Mesenchymal stem cell (in vitro differentiated cells and primary cell): Measurements from ENCODE around the gene ARL4A.

Experiments used
- DNase-seq: peaks from one replicate; pipeline ENCODE4 v3.0.0-alpha.2; 2013
- H2AFZ ChIP-seq: one replicate; pipeline ENCODE4 v1.6.1; 2013; ENCODE audit warnings: low read depth, mild to moderate bottlenecking, control low read depth, inconsistent platforms, low read length, moderate library complexity
- H2AK5ac ChIP-seq: 2 replicates; pipeline ENCODE4 v1.6.1; 2013; ENCODE audit warnings: low read length, moderate library complexity, mild to moderate bottlenecking, inconsistent platforms; ENCODE audit not compliant: severe bottlenecking
- H2BK120ac ChIP-seq: one replicate; pipeline ENCODE4 v1.6.1; 2013; ENCODE audit warnings: low read depth, mild to moderate bottlenecking, inconsistent platforms, low read length, moderate library complexity
- H2BK12ac ChIP-seq, 2 experiments: one replicate each; pipeline ENCODE4 v1.6.1; 2013; ENCODE audit warnings: inconsistent platforms in 2 of 2, low read length in 2 of 2, mild to moderate bottlenecking in 2 of 2, moderate library complexity in 2 of 2, control low read depth in 1 of 2
- H2BK15ac ChIP-seq: one replicate; pipeline ENCODE4 v1.6.1; 2013; ENCODE audit warnings: mild to moderate bottlenecking, low read depth, inconsistent platforms; ENCODE audit not compliant: poor library complexity, severe bottlenecking
- H2BK5ac ChIP-seq: 2 replicates; pipeline ENCODE4 v1.6.1; 2013; ENCODE audit warnings: low read depth, mild to moderate bottlenecking, low read length, control low read depth, inconsistent platforms; ENCODE audit not compliant: poor library complexity, severe bottlenecking
- H3K14ac ChIP-seq, 2 experiments: one replicate each; pipeline ENCODE4 v1.6.1; 2013; ENCODE audit warnings: inconsistent platforms in 2 of 2, low read length in 2 of 2, control low read depth in 1 of 2, mild to moderate bottlenecking in 1 of 2, moderate library complexity in 1 of 2
- H3K18ac ChIP-seq, 2 experiments: one replicate each; pipeline ENCODE4 v1.6.1; 2013; ENCODE audit warnings: inconsistent platforms in 2 of 2, low read length in 2 of 2, control low read depth in 1 of 2, low read depth in 1 of 2, mild to moderate bottlenecking in 1 of 2
- H3K23ac ChIP-seq, 2 experiments: one replicate each; pipeline ENCODE4 v1.6.1; 2013; ENCODE audit warnings: inconsistent platforms in 2 of 2, low read length in 2 of 2, mild to moderate bottlenecking in 2 of 2, moderate library complexity in 2 of 2, control low read depth in 1 of 2
- H3K27ac ChIP-seq: 2 replicates; pipeline ENCODE4 v1.5.1; 2013; ENCODE audit warnings: mild to moderate bottlenecking, moderate library complexity, low read length, control low read depth, inconsistent platforms; ENCODE audit not compliant: poor library complexity, severe bottlenecking
- H3K27me3 ChIP-seq, 2 experiments: 2 replicates each; pipeline versions ENCODE4 v1.6.1 to v1.7.0; 2013; ENCODE audit warnings: low read length in 2 of 2, mild to moderate bottlenecking in 2 of 2, moderate library complexity in 2 of 2, control low read depth in 1 of 2, inconsistent platforms in 1 of 2; ENCODE audit not compliant: control insufficient read depth in 1 of 2, insufficient read depth in 1 of 2
- H3K36me3 ChIP-seq, 2 experiments: 2 replicates each; pipeline versions ENCODE4 v1.6.1 to v1.7.0; 2013; ENCODE audit warnings: low read length in 2 of 2, control low read depth in 1 of 2, inconsistent platforms in 1 of 2, low read depth in 1 of 2, mild to moderate bottlenecking in 1 of 2; ENCODE audit not compliant: insufficient read depth in 2 of 2, control insufficient read depth in 1 of 2
- H3K4ac ChIP-seq, 2 experiments: one replicate each; pipeline ENCODE4 v1.6.1; 2013; ENCODE audit warnings: inconsistent platforms in 2 of 2, low read length in 2 of 2, mild to moderate bottlenecking in 2 of 2, moderate library complexity in 2 of 2, control low read depth in 1 of 2, low read depth in 1 of 2
- H3K4me1 ChIP-seq: 2 replicates; pipeline ENCODE4 v1.6.1; 2013; ENCODE audit warnings: low read depth, low read length, control low read depth; ENCODE audit not compliant: control insufficient read depth, insufficient read depth
- H3K4me2 ChIP-seq: 2 replicates; pipeline ENCODE4 v1.6.1; 2013; ENCODE audit warnings: low read length, mild to moderate bottlenecking, inconsistent platforms; ENCODE audit not compliant: poor library complexity, severe bottlenecking
- H3K4me3 ChIP-seq, 2 experiments: 2 replicates each; pipeline versions ENCODE4 v1.5.1 to v1.7.0; 2013; ENCODE audit warnings: low read length in 2 of 2, mild to moderate bottlenecking in 2 of 2, control low read depth in 1 of 2, low read depth in 1 of 2; ENCODE audit not compliant: insufficient read depth in 1 of 2
- H3K79me1 ChIP-seq: replicated peaks from 2 replicates; pipeline ENCODE4 v1.6.1; 2013; ENCODE audit warnings: mild to moderate bottlenecking, control low read depth, low read length, inconsistent platforms; ENCODE audit not compliant: poor library complexity, severe bottlenecking
- H3K9ac ChIP-seq: 2 replicates; pipeline ENCODE4 v1.7.0; 2013; ENCODE audit warnings: mild to moderate bottlenecking, low read length, moderate library complexity
- H3K9me3 ChIP-seq: 2 replicates; pipeline ENCODE4 v1.7.0; 2013; ENCODE audit warnings: mild to moderate bottlenecking, low read length; ENCODE audit not compliant: control insufficient read depth
- H4K8ac ChIP-seq: one replicate; pipeline ENCODE4 v1.6.1; 2013; ENCODE audit warnings: inconsistent platforms, mild to moderate bottlenecking, low read length, moderate library complexity
- H4K91ac ChIP-seq: one replicate; pipeline ENCODE4 v1.6.1; 2013; ENCODE audit warnings: mild to moderate bottlenecking, low read length, inconsistent platforms
- WGBS: methylation state at CpG from one replicate; pipeline ENCODE4 v1.1.7; 2013; ENCODE audit warnings: mixed read lengths; 5-methylcytosine and 5-hydroxymethylcytosine counted together

Gene ARL4A

DNA sequence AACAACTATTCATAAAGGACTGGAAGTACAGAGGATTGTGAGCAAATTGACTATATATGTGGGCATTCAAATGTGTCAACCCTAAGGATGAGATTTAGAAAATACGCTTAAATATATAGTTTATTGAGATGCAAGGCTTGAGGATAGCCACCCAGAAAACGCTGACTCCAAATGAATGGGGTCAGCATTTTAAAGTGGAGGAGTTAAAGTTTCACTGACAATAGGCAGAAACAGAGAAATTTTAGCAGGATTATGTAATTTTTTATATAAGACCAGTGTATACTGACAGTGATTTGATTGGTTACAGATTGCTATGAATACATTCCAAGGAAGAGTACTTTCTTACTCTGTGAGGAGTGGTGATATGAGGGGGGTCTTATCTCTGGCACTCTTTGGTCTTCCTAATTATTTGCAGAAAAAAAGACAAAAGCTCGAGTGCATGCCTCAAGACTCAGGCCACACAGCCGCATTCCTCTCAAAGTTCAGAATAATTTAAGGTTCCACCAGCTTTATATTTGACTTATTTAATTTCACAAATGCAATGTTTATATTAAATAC, 38.6 kb upstream of the ARL4A start:
- no peak overlapping the region for H3K18ac ChIP-seq
- no peak overlapping the region for H2BK120ac ChIP-seq

DNA sequence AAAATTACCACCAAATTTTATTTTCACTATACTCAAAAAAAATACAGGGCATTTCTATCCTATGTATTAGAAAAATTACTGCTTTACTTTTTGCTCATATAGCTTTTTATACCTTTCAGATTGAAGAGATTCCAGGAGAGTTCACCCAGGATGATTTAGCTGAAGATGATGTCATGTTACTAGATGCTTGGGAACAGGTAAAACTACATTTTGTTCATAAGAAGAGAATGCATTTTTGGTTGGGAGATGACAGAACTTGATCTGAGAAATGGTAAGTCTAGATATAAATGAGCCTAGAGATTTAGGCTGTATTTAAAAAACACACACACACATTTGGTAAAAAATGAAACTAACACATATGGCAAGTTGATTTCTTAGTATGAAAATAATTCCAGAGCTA, 38.1 kb upstream of the ARL4A start:
- no peaks in the 10 kb centered on the region for H3K36me3 ChIP-seq
- H3K79me1 ChIP-seq = no peaks in the 10 kb centered on the region
- H2BK12ac ChIP-seq = no peak overlapping the region
- DNase-seq = no peak
- no peak overlapping the region for H3K9ac ChIP-seq
- no peak overlapping the region for H2BK120ac ChIP-seq
- no peak overlapping the region for H4K8ac ChIP-seq
- H2BK15ac ChIP-seq = no peak overlapping the region
- H3K27ac ChIP-seq = no peak overlapping the region
- no peaks in the 10 kb centered on the region for H3K4me1 ChIP-seq
- H3K9me3 ChIP-seq = no peaks in the 10 kb centered on the region
- no peak overlapping the region for H2AFZ ChIP-seq
- no peak overlapping the region for H3K4me2 ChIP-seq
- no peak overlapping the region for H4K91ac ChIP-seq
- no peak overlapping the region for H2BK5ac ChIP-seq
- no peak overlapping the region for H3K14ac ChIP-seq
- H3K18ac ChIP-seq = no peak overlapping the region
- no peak overlapping the region for H3K23ac ChIP-seq
- H3K27me3 ChIP-seq = no peaks in the 10 kb centered on the region
- H3K4me3 ChIP-seq = no peak overlapping the region
- H3K4ac ChIP-seq = no peak overlapping the region
- H2AK5ac ChIP-seq = no peak overlapping the region

More for the DNA sequence above, 38.6 kb upstream of the ARL4A start:
- Histone ChIP-seq H3K14ac (no peak overlapping the region), H3K27ac (no peak overlapping the region), H3K23ac (no peak overlapping the region), H3K9ac (no peak overlapping the region), H3K4me2 (no peak overlapping the region), H2AK5ac (no peak overlapping the region), H2BK12ac (no peak overlapping the region), H3K4me3 (no peak overlapping the region), H3K27me3 (no peaks in the 10 kb centered on the region), H2AFZ (no peak overlapping the region), H3K9me3 (no peaks in the 10 kb centered on the region), H3K4ac (no peak overlapping the region), H4K8ac (no peak overlapping the region), H2BK15ac (no peak overlapping the region), H3K79me1 (no peaks in the 10 kb centered on the region), H3K36me3 (no peaks in the 10 kb centered on the region), H2BK5ac (no peak overlapping the region), H3K4me1 (no peaks in the 10 kb centered on the region), H4K91ac (no peak overlapping the region)
- DNase-seq = no peak
- WGBS = 94% methylated on average over 2 of the region's 4 CpGs

DNA sequence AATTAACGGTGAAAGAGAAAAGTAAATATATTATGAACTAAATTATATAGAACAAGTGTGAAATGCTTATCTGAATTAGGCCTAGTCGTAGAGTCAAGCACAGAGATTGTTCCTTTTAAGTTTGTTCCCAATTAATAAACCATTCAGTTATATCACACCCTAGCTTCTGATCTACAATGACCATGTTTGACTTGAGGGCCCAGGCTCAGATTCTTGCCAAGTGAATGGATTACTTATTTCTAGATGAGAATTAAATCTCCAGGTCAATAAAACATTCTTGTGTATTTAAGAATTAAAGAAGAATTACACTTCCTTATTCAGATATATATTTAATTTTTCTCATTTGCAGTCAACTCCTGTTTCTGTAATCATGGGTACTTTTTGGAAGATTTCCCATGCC, 37.4 kb upstream of the ARL4A start:
- Histone ChIP-seq H2BK5ac (no peak overlapping the region), H3K4me3 (no peak overlapping the region), H3K27ac (no peak overlapping the region), H3K36me3 (no peaks in the 10 kb centered on the region), H3K27me3 (no peaks in the 10 kb centered on the region), H3K4me1 (no peaks in the 10 kb centered on the region), H2AFZ (no peak overlapping the region), H3K9ac (no peak overlapping the region), H3K23ac (no peak overlapping the region), H3K9me3 (no peaks in the 10 kb centered on the region), H2BK120ac (no peak overlapping the region), H3K4ac (no peak overlapping the region), H3K18ac (no peak overlapping the region), H2AK5ac (no peak overlapping the region), H3K79me1 (no peaks in the 10 kb centered on the region), H4K91ac (no peak overlapping the region), H3K14ac (no peak overlapping the region), H2BK12ac (no peak overlapping the region), H3K4me2 (no peak overlapping the region), H4K8ac (no peak overlapping the region), H2BK15ac (no peak overlapping the region)
- no CpG with 5 or more reads among the region's 2 CpGs for WGBS
- DNase-seq = no peak

DNA sequence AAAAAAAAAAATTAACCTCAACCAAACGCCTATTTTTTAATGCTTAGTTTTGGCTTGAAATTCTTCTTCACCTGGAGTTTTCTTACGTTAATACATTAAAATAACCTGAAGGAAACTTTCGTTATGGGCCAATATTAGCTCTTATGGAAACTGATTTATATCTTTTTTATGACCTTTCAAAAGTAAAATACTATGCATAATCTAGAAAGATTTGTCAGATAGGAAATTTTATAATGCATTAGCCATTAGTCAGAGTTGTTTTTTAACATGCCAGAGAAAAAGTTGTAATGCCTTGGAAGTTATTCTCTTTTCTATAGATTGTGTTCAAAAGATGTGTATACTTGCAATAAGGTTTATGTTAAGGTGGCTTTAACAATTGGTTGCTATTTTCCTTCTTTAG, 34.3 kb upstream of the ARL4A start:
- Histone ChIP-seq H3K27me3 (no peaks in the 10 kb centered on the region), H3K79me1 (no peaks in the 10 kb centered on the region), H3K9me3 (no peaks in the 10 kb centered on the region), H3K4ac (no peak overlapping the region), H3K9ac (no peak overlapping the region), H2BK12ac (no peak overlapping the region), H3K36me3 (no peaks in the 10 kb centered on the region), H2BK5ac (no peak overlapping the region), H2BK120ac (no peak overlapping the region), H3K4me3 (no peak overlapping the region), H4K8ac (no peak overlapping the region), H2AK5ac (no peak overlapping the region), H3K4me2 (no peak overlapping the region), H3K23ac (no peak overlapping the region), H4K91ac (no peak overlapping the region), H2BK15ac (no peak overlapping the region), H3K4me1 (no peaks in the 10 kb centered on the region), H3K14ac (no peak overlapping the region), H3K27ac (no peak overlapping the region), H3K18ac (no peak overlapping the region), H2AFZ (no peak overlapping the region)
- no peak for DNase-seq
- WGBS = no CpG with 5 or more reads among the region's 3 CpGs
